GM18507 (cell line): Measurements from ENCODE around the gene KRTAP4-3.
"Not testable (repeated sequence)": the region's sequence is repeated elsewhere in the genome, so short reads cannot be mapped to it uniquely, and the experiment has no call there.

Source experiments
- DNase-seq: peaks from one replicate; pipeline ENCODE4 v3.0.0; 2011; ENCODE audit warnings: low read depth; ENCODE audit not compliant: insufficient read length; ENCODE audit errors: extremely low spot score
- FAIRE-seq: peaks from 2 replicates; lab custom pipeline; 2011; peaks lifted over from hg19 to GRCh38; lab: Jason Lieb, UNC

Gene KRTAP4-3

GRCh38 chr17:41160190-41160589 is 7.8 kb downstream of the KRTAP4-3 start:
- DNase-seq, FAIRE-seq: not testable (repeated sequence)

DNA sequence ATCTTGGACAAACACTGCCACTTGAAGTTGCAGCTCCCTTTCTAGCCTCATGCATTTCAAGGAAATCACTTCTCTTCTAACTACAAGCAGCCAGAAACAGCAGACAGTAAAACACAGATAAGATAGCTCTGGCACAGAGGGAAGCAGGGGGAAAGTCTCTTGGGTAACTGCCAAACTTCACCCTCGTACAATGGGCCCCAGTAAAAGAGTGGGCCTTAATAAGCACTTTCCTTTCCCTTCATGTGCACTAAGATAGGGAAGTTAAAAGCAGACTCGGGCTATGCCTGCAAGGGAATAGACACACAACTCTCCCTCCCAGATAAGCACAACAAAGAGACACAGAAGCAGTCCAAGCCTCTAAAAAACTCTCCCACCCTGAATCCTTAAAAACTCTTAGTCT is 14.2 kb downstream of the KRTAP4-3 start:
- no peak for FAIRE-seq
- DNase-seq: no peak

DNA sequence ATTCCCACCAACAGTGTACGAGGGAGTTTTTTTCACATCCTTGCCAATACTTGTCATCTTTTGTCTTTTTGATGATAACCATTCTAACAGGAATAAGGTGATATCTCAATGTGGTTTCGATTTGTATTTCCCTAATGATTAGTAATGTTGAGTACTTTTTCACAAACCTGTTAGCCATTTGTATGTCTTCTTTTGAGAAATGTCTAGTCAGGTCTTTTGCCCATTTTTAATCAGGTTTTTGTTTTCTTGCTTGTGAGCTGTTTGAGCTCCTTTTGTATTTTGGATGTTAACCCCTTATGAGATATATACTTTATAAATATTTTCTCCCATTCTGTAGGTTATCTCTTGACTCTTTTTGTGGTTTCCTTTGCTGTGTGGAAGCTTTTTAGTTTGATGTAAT is 16.5 kb downstream of the KRTAP4-3 start:
- DNase-seq (no peak), FAIRE-seq (no peak)

DNA sequence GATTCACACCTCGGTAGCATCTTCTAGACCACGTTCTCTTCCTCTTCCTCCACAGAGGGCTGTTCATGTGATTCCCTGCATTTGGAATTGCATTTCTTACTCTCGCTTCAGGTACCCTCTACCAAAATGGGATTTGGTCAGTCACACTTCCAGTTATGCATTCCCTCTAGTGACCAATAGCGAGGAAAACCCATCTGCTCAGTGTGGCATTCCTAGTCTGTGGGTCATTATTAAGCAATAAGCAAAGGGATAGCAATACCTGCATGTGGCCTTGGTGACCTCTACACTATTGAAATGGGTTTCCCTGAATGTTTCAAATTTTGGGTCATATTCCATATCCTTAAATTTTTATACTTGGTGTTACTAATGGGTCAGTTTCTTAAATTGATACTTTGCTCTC is 18.0 kb downstream of the KRTAP4-3 start:
- no peak for FAIRE-seq
- no peak for DNase-seq

GRCh38 chr17:41149652-41149985 is 18.4 kb downstream of the KRTAP4-3 start, which contains the start of gene KRTAP4-5:
TSS of gene KRTAP4-5 (minus strand) at chr17:41149825. CDS start at chr17:41149767, 58 bp downstream.
- no peak for FAIRE-seq

GRCh38 chr17:41148971-41149651 is 18.9 kb downstream of the KRTAP4-3 start:
- DNase-seq, FAIRE-seq: not testable (repeated sequence)

More at GRCh38 chr17:41149652-41149985, 18.4 kb downstream of the KRTAP4-3 start, which contains the start of gene KRTAP4-5:
- no peak for DNase-seq

DNA sequence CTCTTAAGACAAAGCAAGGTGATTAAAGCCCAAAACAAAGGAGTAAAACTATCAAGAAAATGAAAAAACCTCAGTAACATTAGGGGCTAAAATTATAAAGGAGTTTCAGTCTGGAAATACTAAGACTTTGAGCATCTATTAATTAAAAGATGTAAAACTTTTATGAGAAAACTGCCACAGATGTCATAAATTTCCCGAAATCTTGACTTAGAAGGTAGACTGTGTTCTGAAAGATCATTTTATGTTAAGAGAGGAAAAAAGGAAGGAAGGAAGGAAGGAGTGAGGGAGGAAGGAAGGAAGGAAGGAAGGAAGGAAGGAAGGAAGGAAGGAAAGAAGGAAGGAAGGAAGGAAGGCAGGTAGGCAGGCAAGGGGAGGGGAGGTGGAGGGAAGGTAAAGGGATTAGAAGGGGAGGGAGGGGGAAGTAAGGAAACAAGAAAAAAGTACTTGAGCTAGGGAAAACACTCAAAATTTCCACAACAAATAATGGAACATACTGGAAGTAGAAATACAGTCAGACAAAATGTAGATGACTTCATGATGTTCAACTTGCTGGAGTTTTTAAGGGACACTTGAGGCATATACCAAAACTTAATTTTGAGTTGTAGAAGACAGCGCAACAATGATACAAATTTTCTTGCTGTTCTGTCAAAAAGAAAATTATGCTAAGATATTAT is 20.4 kb downstream of the KRTAP4-3 start:
- FAIRE-seq (no peak), DNase-seq (no peak)

DNA sequence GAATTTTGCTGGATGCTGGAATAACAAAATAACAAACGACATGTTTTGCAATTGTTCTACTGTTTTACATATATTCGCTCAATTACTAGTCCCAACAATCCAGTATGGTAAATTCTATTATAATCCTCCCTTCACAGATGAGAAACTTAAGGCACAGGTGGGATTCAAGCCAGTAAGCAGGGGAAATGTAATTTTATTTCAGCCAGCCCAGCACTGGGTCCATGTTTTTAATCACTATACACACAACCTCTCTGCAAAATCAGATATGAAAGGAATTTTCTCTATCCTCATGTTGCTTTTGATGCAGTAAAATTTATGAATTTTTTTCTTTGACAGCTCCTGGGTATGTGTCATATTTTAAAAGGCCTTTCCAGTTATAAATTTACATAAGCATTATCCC is 22.8 kb downstream of the KRTAP4-3 start:
- FAIRE-seq: no peak

DNA sequence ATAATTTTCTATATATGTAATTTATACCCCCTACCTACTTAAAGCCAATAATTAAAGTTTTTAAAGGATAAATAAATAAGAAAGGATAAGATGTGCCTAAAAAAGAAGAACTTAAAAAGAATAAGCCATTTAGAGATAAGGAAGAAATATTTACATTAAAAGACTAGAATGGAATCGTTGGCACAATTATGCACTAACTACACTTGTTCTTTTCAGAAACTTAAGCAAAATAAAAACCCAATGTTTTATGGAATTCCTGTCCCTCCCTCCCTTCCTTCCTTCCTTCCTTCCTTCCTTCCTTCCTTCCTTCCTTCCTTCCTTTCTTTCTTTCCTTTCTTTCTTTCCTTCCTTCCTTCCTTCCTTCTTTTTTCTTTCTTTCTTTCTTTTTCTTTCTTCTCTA is 23.2 kb downstream of the KRTAP4-3 start:
- DNase-seq: no peak
- no peak for FAIRE-seq

More for the DNA sequence above, 22.8 kb downstream of the KRTAP4-3 start:
- no peak for DNase-seq

GRCh38 chr17:41141361-41141760 is 26.7 kb downstream of the KRTAP4-3 start:
- FAIRE-seq (no peak), DNase-seq (no peak)

DNA sequence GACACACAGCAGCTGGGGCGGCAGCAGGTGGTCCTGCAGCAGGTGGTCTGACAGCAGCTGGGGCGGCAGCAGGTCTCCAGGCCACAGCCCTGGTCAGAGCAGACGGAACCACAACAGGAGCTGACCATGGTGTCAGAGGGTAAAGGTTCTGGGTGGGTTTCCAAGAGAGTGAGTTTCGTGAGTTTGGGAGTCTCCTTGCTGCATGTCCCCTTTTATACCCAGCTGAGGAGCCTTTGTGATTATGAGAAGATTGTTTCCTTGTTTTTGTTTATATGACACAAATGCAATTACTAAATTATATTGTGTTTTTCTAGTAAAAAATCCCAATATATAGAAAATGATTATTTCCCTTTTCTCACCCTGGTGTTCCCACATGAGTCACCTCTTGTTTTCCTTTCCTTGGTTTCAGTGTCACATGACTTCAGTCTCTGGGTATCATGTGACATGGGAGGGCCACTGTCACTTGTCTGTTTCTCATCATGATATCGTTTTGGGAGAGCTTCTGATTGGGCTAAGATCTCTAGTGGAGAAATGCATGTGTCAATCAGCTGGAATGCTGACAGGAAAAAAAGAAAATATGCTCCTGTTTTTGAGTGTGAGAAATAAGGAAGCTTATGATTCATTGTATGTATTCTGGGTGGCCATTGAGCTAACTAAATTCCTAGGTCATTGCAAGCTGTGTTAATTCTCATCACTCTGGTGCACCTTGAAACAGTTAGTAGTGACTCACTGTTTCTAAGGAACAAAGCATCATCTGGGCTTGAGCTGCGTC is 27.5 kb downstream of the KRTAP4-3 start, which contains the start of gene KRTAP4-6:
Gene KRTAP4-6, minus strand, starts transcription at position 185 of the 772 bp plus-strand sequence. Its CDS starts 57 bp downstream, at position 128.
- FAIRE-seq: no peak

DNA sequence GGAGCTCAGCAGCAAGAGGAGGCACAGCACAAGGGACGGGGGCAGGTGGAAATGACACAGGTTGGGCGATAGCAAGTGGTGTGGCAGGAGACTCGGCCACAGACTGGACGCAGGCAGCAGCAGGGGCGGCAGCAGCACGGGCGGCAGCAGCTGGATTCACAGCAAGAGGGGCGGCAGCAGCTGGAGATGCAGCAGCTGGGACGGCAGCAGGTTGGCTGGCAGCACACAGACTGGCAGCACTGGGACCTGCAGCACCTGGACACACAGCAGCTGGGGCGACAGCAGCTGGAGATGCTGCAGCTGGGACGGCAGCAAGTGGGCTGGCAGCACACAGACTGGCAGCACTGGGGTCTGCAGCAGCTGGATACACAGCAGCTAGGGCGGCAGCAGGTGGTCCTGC is 28.2 kb downstream of the KRTAP4-3 start:
- not testable (repeated sequence) for FAIRE-seq

More for the DNA sequence above, 27.5 kb downstream of the KRTAP4-3 start, which contains the start of gene KRTAP4-6:
- DNase-seq: no peak

DNA sequence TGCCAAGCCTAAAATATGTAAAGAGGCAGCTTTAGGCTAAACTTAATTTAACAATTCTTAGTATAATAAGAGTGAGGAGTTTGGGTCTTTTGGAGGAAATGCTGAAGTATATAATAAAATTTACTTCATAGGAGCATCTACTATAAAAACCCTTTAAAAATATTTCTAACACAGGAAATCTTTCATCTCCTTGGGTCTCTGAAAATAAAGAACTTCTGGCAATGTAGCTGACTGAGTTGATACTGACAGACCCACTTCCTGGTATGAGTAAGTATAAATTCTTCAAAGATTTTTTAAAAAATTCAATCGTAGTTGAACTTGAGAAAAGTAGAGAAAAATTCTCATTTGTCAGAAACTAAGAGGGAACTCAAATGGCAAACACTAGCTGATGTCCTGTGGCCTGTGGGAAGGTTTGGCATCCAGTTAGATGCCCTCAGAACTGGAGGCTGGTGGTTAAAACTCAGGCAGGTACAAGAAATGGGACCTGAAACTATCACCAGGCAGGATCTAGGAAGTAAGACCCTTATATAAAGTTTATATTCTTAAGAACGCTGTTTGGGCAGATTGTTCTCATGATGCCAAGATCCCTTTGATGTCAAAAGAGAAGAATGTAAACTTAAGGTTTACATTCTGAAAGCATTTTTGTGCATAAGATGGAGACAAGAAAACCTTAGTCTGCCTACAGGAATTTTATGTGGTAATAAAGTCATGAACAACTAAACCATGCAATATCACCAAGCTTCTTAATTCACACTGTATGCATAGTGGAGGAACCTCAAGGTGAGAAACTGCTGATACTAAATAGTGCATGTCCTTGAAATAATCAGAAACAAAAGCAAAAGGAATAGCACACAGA is 33.9 kb downstream of the KRTAP4-3 start:
- FAIRE-seq (no peak), DNase-seq (no peak)

More for the DNA sequence above, 28.2 kb downstream of the KRTAP4-3 start:
- not testable (repeated sequence) for DNase-seq

DNA sequence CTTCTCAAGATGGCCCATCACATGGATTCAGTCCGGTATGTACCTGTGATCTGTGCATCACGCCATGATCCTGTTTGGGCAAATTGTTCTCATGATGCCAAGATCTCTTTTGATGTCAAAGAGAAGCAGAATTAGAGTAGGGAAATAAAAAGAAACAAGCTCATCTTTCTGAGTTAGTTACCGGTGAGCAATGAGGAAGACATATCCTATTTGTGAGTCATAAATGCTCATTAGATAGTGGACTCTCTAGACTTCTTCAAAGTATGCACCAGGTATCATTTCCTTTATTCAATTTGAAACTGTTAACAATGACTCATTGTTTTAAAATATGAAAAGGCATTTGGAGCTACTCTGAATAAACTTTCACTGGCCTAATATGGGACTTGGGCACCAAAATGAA is 36.0 kb downstream of the KRTAP4-3 start:
- DNase-seq (no peak), FAIRE-seq (no peak)

GRCh38 chr17:41127371-41127770 is 40.6 kb downstream of the KRTAP4-3 start:
- DNase-seq: no peak
- FAIRE-seq: no peak

GRCh38 chr17:41126412-41126811 is 41.6 kb downstream of the KRTAP4-3 start:
- no peak for DNase-seq
- FAIRE-seq: no peak

- no peak for FAIRE-seq
These were observed 43.0 kb downstream of the KRTAP4-3 start for GRCh38 chr17:41125064-41125463.

GRCh38 chr17:41123991-41124371 is 44.0 kb downstream of the KRTAP4-3 start, which contains the start of gene KRTAP4-12:
TSS of gene KRTAP4-12 (minus strand) at chr17:41124182. CDS start at chr17:41124122, 60 bp downstream.
- FAIRE-seq, DNase-seq: not testable (repeated sequence)

More at GRCh38 chr17:41125064-41125463, 43.0 kb downstream of the KRTAP4-3 start:
- no peak for DNase-seq
